C4-2B (cell line): ENCODE data around the gene NR1H4.

Experiments
- ZFX ChIP-seq: fragments of 450-650 bp; IDR thresholded peaks from 2 replicates; pipeline ENCODE4 v1.6.1; 2017
- TF ChIP-seq, protein P1 (sequence below): fragments of 450-650 bp; conservative IDR thresholded peaks from 2 replicates; pipeline ENCODE4 v1.5.1; 2017; ENCODE audit warnings: mild to moderate bottlenecking

DNA sequence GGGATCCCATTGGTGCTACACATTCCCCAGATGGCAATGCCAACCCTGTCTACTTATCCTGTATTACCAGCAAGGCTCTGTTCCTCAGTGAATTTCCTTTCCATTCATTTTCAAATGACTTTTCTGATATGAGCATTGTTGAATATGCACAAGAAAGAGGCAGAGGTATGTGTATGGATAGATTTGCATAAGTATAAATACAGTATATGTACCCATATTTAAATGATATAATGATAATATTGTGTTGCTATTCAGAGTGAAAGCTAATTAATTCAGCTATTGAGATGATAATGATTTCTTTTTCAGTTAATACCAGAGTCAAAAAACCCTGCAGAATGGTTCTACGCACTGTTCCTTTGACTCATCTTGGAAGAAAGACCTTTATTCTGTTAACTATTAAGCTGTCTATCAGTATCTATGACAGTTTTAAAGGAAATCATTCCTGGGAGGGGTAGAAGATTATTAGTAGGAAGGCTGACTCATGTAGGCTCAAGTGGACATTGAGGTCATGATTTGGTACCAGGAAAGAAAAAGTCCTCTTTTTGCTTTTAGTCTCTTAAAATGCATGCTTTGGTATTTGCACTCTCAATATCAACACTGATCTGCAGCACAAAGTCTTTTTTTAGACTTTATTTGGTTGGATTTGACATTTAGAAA is 54.9 kb downstream of the NR1H4 start:
- TF ChIP-seq, protein P1, sequence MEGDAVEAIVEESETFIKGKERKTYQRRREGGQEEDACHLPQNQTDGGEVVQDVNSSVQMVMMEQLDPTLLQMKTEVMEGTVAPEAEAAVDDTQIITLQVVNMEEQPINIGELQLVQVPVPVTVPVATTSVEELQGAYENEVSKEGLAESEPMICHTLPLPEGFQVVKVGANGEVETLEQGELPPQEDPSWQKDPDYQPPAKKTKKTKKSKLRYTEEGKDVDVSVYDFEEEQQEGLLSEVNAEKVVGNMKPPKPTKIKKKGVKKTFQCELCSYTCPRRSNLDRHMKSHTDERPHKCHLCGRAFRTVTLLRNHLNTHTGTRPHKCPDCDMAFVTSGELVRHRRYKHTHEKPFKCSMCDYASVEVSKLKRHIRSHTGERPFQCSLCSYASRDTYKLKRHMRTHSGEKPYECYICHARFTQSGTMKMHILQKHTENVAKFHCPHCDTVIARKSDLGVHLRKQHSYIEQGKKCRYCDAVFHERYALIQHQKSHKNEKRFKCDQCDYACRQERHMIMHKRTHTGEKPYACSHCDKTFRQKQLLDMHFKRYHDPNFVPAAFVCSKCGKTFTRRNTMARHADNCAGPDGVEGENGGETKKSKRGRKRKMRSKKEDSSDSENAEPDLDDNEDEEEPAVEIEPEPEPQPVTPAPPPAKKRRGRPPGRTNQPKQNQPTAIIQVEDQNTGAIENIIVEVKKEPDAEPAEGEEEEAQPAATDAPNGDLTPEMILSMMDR, result no peak
- no peak for TF ChIP-seq ZFX
